Measurements from ENCODE around the gene SCAPER. TPM values are rescaled to one million over a fixed set of nuclear protein-coding genes. Genes with fewer than 3 reads are reported as not detected.

Gene SCAPER
- total RNA-seq (2021; ENCODE audit: unreplicated experiment) (15.3 TPM), Bru-seq, nascent RNA (percentile 72 among the genes with signal in this experiment), BruChase-seq, experiment 1, labeled RNA remaining after a 2-hour chase (percentile 58 among the genes with signal in this experiment), BruChase-seq, experiment 2, labeled RNA remaining after a 6-hour chase (percentile 57 among the genes with signal in this experiment)
- polyA plus RNA-seq (2012; ENCODE audit: insufficient read length), result 3.6 TPM
- long read RNA-seq, full-length matches to known transcripts, result 3 of 19 reads
- long read RNA-seq, partial matches to known transcripts, result 10 of 19 reads
- long read RNA-seq, other reads (novel, unspliced or antisense), result 6 of 19 reads

- intact Hi-C loops (cut with micrococcal nuclease; ENCODE audit: unreplicated experiment), result no loop called here
- peak within 1 kb of the TSS; percentile 93 for H3K27ac ChIP-seq (ENCODE audit: low read length)
- H3K4me3 ChIP-seq (ENCODE audit: low read depth in 2 of 2, low read length in 2 of 2), result peak within 1 kb of the TSS; percentile 79 to 86
- POLR2A ChIA-PET, result no interaction called here
- no peaks in the 10 kb centered on the region for H3K36me3 ChIP-seq (ENCODE audit: control insufficient read depth, insufficient read depth, low read length)
- DNase-seq (ENCODE audit: low read depth, low spot score) (peak; percentile 59), ATAC-seq (peak; percentile 95)
- H3K9me3 ChIP-seq (ENCODE audit: control insufficient read depth, insufficient read depth, low read depth, low read length), result no peaks in the 10 kb centered on the region
- in situ Hi-C loops (cut with HindIII; ENCODE audit: low pct_unique_long_range_greater_than_20kb, low sequenced_read_pairs), result no loop called here
- peaks cover 18% of the 10 kb centered on the region for H3K4me1 ChIP-seq (ENCODE audit: control insufficient read depth, insufficient read depth, low read length)
- no TSS peak for BruUV-seq (replicated peaks)
- CTCF ChIA-PET, result no interaction called here
- TF ChIP-seq SIN3A (IDR thresholded peaks at IDR 0.05; ENCODE audit: borderline replicate concordance, insufficient read depth, low read depth, low read length), result peak; percentile 90; the same call in 1 of the 2 replicates
- TF ChIP-seq POLR2AphosphoS5 (IDR thresholded peaks at IDR 0.05; ENCODE audit: low read depth, low read length), result peak; percentile 66
- TF ChIP-seq TCF7L2 (IDR thresholded peaks at IDR 0.05; ENCODE audit: low read depth, low read length), result 0 out of 2 replicates have a peak, but pooled peaks have one; percentile 34
- no peak for TF ChIP-seq CTCF (IDR thresholded peaks at IDR 0.05)
- no peaks in the 10 kb centered on the region for H3K27me3 ChIP-seq (ENCODE audit: control insufficient read depth, insufficient read depth, low read length)
Observed at GRCh38 chr15:76905013-76905839, at the start of gene SCAPER. Gene SCAPER, minus strand, starts transcription at chr15:76905340. Its CDS starts 21,523 bp downstream, at chr15:76883817.

- no TSS peak for BruUV-seq (replicated peaks)
- DNase-seq (ENCODE audit: low read depth, low spot score), result no peak
- no peak for ATAC-seq
- Histone ChIP-seq H3K4me1 (ENCODE audit: control insufficient read depth, insufficient read depth, low read length) (no peaks in the 10 kb centered on the region), H3K9me3 (ENCODE audit: control insufficient read depth, insufficient read depth, low read depth, low read length) (no peaks in the 10 kb centered on the region), H3K36me3 (ENCODE audit: control insufficient read depth, insufficient read depth, low read length) (peaks cover under 1% of the 10 kb centered on the region; the same call in 1 of the 2 replicates), H3K27me3 (ENCODE audit: control insufficient read depth, insufficient read depth, low read length) (no peaks in the 10 kb centered on the region), H3K4me3 (ENCODE audit: low read depth in 2 of 2, low read length in 2 of 2) (no peak overlapping the region), H3K27ac (ENCODE audit: low read length) (no peak overlapping the region)
- intact Hi-C loops (cut with micrococcal nuclease; ENCODE audit: unreplicated experiment) (no loop called here), in situ Hi-C loops (cut with HindIII; ENCODE audit: low pct_unique_long_range_greater_than_20kb, low sequenced_read_pairs) (no loop called here)
- ChIA-PET POLR2A (interaction anchor here (0.6 kb wide), 1 partner anchor 20 kb away, joined by 3 read pairs; no protein-coding TSS in a partner anchor), CTCF (no interaction called here)
- no peak for TF ChIP-seq SIN3A (IDR thresholded peaks at IDR 0.05; ENCODE audit: borderline replicate concordance, insufficient read depth, low read depth, low read length)
- no peak for TF ChIP-seq POLR2AphosphoS5 (IDR thresholded peaks at IDR 0.05; ENCODE audit: low read depth, low read length)
- no peak for TF ChIP-seq TCF7L2 (IDR thresholded peaks at IDR 0.05; ENCODE audit: low read depth, low read length)
- TF ChIP-seq REST (IDR thresholded peaks at IDR 0.05; ENCODE audit: insufficient read depth in 1 of 2, low read depth in 2 of 2, low read length in 1 of 2), result no peak
- no peak for TF ChIP-seq CTCF (IDR thresholded peaks at IDR 0.05)
Observed at GRCh38 chr15:76954744-76955143, 49.6 kb upstream of the SCAPER start.
